GM12892 (cell line): ENCODE measurements around the gene RASAL3.
A peak's percentile ranks its signal among the peaks of the same experiment; 100 is the strongest.

Source experiments
- DNase-seq: peaks from one replicate; pipeline ENCODE4 v3.0.0; 2011; ENCODE audit not compliant: insufficient read length
- FAIRE-seq: peaks from 2 replicates; lab custom pipeline; 2011; peaks lifted over from hg19 to GRCh38; lab: Jason Lieb, UNC
- POLR2A ChIP-seq: IDR thresholded peaks from 2 replicates; pipeline ENCODE4 v1.6.1; 2011; ENCODE audit warnings: low read depth, low read length, control low read depth
- POLR2AphosphoS5 ChIP-seq: IDR thresholded peaks from 2 replicates; pipeline ENCODE4 v1.6.1; 2011; ENCODE audit warnings: low read depth, low read length, control low read depth
- TAF1 ChIP-seq: IDR thresholded peaks from 2 replicates; pipeline ENCODE4 v1.6.1; 2011; ENCODE audit warnings: low read depth, mild to moderate bottlenecking, control low read depth, low read length, borderline replicate concordance

Gene RASAL3

DNA sequence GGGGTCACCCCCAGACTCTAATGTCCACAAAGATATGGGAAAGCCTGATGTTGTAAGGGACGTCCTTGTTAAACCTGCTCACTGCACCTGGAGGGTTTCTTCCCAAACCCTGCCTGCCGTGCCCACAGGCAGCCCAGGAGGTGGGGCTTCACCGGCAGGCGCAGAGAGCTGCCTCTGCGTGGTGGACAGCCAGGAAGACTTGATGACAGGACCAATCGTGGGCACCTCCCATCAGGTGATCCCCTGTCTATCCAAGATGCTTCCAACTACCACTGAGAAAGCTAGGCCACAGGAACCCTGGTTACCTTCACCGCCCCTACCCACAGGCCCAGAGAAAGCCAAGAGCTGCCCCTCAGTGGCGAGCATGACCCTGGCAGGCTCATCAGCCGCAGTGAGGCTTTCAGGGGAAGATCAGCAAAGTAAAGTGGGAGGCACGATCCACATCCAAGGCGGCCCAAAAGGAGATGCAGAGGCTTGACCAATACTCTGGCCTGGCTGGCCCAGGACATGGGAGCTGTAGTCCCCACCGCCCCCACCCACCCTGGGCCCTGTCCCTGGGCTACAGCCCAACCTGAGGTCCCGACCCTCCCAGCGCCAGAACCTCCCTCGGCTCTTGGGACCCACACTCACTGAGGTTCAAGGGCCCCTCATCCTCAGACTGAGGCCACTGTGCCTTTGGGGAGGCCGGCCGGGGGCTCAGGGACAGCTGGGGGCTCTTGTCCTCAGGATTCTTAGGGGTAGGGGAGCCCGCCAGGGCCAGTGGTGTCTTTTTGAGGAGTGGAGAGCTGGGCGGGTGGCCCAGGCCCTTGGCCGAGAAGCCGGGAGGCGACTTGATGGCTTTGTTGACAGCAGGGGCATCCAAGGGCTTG, 35.2 kb downstream of the RASAL3 start:
- FAIRE-seq = no peak
- DNase-seq = no peak
- no peak for TF ChIP-seq POLR2AphosphoS5
- TF ChIP-seq POLR2A = no peak
- TF ChIP-seq TAF1 = no peak

DNA sequence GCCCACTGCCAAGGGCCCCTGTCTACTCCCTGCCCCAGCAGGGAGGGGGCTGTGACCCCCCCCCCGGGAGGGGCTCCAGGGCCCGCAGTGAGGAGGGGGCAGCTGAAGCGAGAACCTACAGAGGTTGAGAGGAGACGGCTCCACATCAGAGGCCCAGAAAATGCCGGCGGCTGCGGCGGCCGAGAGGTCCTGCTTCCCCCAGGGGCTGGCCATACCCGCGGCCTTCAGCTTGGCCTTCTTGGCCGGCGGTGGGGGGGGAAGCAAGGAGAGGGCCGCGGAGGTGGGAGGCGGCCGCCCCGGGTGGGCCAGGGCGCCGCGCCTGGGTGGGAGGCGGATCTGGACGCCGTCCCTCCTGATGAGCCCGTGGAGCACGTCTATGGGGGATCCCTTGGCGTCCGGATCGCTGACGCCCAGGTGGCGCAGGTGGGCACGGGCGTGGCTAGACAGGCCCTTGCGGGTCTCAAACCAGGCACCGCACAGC, 36.3 kb downstream of the RASAL3 start:
- DNase-seq (no peak), FAIRE-seq (no peak)
- TF ChIP-seq POLR2A = no peak
- no peak for TF ChIP-seq TAF1
- no peak for TF ChIP-seq POLR2AphosphoS5

DNA sequence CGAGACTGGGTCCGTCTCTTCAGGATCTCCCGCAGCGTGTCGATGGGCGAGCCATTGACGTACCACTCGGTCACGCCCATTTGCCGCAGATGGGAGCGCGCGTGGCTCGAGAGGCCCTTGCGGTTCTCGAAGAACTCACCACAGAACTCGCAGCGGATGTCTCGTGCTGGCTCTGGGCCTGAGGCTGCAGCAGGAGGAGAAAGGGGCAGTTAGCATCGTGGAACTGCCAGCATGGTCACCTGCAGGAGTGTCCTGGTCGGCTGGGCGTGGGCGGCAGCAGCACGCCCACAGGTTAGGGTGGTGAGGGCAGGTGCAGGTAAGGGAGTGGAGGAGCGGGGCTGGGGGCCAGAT, 37.0 kb downstream of the RASAL3 start:
- no peak for FAIRE-seq
- TF ChIP-seq TAF1 (no peak), POLR2A (no peak), POLR2AphosphoS5 (no peak)
- no peak for DNase-seq

DNA sequence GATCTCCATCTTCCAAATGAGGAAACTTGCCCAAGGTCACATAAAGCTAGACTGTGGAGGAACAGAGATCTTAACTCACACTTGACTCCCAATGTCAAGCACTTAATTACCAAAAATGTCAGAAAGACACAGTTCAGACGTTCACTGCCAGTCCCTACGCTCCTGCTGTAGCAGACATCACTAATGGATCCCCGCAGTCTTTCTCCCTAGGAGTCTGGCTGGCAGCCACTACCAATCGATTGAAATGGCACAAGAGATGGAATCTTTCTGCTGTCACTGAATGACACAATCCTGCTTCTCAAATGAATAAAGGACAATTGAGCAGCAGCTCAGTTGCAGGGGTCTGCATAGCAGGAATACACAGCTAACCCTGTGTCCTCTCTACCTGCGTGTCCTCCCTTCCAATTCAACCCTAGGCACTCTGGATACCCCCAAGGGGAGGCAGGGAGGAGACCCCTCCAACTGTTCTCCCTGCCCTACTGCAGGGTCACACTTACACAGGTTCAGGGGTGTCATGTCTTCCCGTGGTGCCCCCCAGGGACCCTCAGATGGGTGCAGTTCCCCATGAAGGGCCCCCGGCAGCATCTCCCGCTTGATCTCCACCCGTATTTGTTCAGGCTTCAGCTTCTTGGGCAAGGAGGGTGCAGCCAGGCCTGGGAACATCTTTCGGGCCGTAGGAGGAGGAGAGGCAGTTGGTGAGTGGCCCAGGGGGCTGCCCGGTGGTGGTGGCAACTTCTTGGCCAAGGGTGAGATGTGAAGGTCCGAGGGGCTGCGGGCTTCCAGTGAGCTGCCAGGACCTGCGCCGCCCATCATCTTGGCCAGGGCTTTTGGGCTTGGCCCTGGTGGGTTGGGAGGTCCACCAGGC, 37.6 kb downstream of the RASAL3 start:
- DNase-seq = no peak
- no peak for TF ChIP-seq TAF1
- TF ChIP-seq POLR2A = no peak
- no peak for TF ChIP-seq POLR2AphosphoS5
- FAIRE-seq = peak; percentile 5

DNA sequence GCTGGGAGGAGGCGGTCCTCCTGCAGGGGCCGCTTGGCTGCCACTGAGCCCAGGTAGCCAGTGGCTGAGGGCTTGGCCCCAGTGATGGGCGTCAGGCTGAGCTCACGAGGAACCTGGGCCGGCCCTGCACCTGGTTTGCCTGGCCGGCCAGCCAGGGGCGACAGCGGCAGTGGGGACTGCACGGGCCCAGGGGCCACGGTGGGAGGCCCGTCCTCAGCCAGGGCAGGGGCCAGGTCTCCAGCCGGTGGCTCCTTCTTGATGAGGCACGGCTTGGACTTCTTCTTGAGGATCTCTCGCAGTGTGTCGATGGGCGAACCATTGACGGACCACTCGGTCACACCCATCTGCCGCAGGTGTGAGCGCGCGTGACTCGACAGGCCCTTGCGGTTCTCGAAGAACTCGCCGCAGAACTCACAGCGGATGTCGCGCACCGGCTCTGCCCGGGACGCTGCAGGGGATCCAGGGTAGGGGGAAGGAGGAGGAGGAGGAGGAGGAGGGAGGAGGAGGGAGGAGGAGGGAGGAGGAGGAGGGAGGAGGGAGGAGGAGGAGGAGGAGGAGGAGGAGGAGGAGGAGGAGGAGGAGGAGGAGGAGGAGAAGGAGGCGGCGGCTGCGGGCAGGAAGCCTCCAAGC, 38.9 kb downstream of the RASAL3 start:
- no peak for TF ChIP-seq POLR2A
- TF ChIP-seq TAF1 = no peak
- TF ChIP-seq POLR2AphosphoS5 = no peak
- no peak for FAIRE-seq
- no peak for DNase-seq

DNA sequence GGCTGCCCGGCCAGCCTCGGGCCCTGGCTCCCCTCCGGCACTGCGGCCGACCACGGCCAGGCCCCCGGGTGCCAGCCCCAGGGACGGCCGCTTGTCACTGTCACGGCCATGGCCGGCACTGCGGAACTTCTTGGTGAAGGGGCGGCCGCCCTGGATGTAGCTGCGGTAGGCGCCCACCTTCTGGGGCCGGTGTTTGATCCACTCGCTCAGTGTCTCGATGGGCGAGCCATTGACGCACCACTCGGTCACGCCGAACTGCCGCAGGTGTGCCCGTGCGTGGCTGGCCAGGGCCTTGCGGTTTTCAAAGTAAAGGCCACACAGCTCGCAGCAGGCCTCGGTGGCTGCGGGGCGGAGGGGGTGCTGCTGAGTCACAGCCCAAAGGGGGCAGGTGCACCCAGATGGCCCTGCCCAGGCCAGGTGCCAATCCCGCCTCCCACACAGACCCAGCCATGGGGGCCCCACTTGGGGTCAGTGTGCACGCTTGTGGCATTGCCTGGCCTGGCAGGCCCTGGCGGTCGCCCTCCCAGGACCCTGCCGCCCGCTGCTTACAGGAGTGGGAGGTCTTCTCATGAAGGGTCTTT, 39.6 kb downstream of the RASAL3 start:
- DNase-seq (no peak), FAIRE-seq (no peak)
- peak; percentile 16; the same call in 1 of the 2 replicates for TF ChIP-seq POLR2AphosphoS5
- no peak for TF ChIP-seq POLR2A

DNA sequence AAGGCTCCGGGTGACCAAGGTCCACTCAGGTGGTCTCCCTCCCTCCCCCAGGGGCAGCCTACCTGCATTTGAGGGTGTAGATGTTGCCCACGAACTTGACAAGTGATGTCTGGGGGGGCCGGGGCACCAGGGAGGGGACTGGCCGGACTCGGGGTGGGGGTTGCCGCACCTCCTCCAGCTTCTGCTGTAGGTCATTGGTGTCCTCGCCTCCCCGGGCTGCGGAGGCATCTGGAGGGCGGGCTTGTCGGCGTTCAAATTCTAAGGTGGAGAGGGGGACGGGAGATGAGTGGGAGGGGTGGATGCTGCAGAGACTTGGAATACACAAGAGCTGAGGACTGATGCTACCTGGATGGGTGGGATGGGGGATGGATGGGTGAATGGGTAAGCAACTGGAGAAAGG, 40.2 kb downstream of the RASAL3 start:
- FAIRE-seq (no peak), DNase-seq (no peak)
- TF ChIP-seq TAF1 (no peak), POLR2AphosphoS5 (0 out of 2 replicates have a peak, but pooled peaks have one; percentile 9)

DNA sequence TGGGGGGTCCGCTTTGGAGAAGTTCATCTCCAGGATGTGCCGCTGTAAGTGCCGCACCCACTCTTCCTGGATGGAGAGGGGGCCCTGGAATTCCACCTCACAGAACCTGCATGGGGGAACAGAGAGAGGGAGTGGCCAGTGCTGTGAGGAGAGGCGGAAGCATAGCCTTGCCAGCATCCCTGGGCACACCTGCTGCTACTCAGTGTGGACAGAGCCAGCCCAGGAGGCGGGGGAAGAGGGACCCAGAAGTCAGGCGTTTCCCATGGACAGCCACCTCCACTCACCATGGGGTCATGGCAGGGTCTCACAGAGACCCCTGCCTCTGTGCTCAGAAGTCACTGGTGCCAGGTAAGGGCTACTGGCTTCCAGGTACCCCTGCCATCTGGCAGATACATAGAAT, 41.2 kb downstream of the RASAL3 start:
- DNase-seq (no peak), FAIRE-seq (no peak)
- TF ChIP-seq POLR2A (no peak), POLR2AphosphoS5 (no peak), TAF1 (no peak)

DNA sequence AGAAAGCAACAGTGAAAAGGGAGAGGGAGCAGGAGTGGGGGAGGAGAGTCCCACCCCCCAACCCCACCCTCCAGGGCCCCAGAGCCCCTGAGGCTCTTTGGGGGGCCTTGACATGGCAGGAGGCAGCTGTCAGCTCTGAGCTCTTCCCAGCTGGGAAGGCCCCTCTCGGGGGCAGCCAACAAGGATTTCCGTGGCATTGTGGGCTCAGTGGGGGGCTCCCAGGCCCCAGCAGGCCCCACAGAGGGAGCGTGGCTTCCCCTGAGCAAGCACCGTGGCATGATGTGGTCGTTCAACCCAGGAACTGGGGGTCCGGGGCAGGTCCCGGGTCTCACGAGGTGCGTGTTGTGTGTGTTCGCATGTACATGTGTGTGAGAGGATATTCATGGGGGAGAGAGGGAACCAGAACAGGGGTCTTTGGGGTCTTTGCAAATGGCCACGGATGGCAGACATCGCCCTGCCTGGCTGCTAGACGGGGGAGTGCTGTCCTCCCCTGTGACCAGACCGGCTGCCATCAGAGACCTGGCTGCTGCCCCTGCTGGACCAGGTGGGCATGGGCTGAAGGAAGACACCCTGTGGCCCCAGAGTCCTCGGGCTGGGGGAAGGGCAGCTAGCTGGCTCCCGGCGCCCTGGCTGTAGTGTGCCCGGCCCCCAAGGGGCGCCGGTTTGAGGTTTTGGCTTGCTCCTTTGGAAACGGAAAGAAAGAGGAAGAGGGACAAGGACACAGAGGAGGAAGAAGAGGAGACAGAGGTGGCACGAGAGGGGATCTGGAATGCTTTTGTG, 41.9 kb downstream of the RASAL3 start:
- DNase-seq (no peak), FAIRE-seq (no peak)
- no peak for TF ChIP-seq POLR2AphosphoS5

DNA sequence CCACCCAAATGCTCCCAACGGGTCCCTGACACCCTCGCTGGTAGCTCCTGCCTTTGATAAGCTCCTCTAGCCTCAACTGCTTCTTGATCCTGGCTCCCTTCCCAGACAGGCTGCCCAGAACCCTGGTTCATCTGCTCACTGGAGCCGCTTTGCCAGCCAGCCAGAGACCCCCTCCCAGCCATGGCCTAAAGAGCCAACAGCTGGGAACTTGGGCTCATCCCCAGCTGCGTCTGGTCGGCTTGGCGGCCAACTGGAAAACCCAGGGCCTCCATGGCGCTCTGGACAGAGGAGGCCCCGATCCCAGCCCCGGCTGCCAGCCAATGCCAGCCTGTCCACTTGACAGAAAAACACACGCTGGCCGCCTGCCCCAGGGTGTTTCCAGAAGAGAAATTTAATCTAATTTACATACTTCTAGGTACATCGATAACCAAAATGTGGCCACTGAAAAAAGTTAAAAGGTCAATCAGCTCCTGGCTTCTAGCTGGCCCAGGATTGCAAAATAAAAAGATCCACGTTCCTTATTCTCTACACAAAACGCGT, 42.6 kb downstream of the RASAL3 start:
- TF ChIP-seq POLR2AphosphoS5 (no peak), TAF1 (no peak), POLR2A (no peak)
- DNase-seq (no peak), FAIRE-seq (no peak)

DNA sequence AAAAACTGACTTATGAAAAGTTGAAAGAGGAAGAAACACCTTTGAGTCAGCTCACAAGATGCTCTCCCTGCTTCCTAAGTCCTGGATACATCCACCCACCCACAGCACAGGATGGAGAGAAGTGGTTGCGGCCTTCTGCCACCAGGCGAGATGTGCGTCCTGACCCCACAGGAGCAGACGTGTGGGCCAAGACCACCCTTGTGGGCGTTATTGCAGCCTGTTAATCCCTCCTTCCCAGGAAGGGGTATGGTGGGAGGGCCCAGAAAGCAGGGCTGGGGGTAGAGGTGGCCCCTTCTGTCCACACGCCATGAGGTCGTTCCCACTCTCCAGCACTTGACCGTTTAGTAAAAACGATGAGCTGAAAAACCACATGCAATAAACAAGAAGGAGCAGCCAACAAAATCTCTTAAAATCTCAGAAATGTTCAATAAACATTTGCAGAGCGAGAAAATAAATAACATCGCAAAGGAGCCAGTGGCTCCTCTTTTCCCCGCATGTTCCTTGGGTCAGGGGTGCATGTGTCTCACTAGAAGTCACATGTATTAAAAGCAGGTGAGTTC, 43.1 kb downstream of the RASAL3 start:
- FAIRE-seq = no peak
- DNase-seq = no peak
- TF ChIP-seq POLR2A (no peak), POLR2AphosphoS5 (peak; percentile 25; the same call in 1 of the 2 replicates), TAF1 (no peak)
